GM06990 (cell line): ENCODE measurements around the gene ASF1A.

Source experiments
- DNase-seq: peaks from one replicate; pipeline ENCODE4 v3.0.0-alpha.2; 2011; ENCODE audit not compliant: insufficient read length; ENCODE audit errors: extremely low read depth
- H3K27me3 ChIP-seq: replicated peaks from 2 replicates; pipeline ENCODE4 v1.6.0; 2011; ENCODE audit warnings: low read length; ENCODE audit not compliant: control insufficient read depth, insufficient read depth
- H3K36me3 ChIP-seq: 2 replicates; pipeline ENCODE4 v1.5.1; 2011; ENCODE audit warnings: low read length; ENCODE audit not compliant: control insufficient read depth, insufficient read depth
- H3K4me3 ChIP-seq: replicated peaks from 2 replicates; pipeline ENCODE4 v1.5.1; 2011; ENCODE audit warnings: low read depth, mild to moderate bottlenecking, control low read depth, low read length
- CTCF ChIP-seq: IDR thresholded peaks from 2 replicates; pipeline ENCODE4 v1.5.1; 2011; ENCODE audit warnings: low read length, control low read depth, mild to moderate bottlenecking, inconsistent platforms; ENCODE audit not compliant: insufficient read depth, poor library complexity, severe bottlenecking

ASF1A gene

GRCh38 chr6:118917546-118918328 lies 23.8 kb downstream of the ASF1A start:
- Histone ChIP-seq H3K36me3 (peaks cover 7% of the 10 kb centered on the region), H3K4me3 (no peak overlapping the region), H3K27me3 (no peaks in the 10 kb centered on the region)
- no peak for DNase-seq
- no peak for TF ChIP-seq CTCF

GRCh38 chr6:118918329-118918725 lies 24.4 kb downstream of the ASF1A start:
- Histone ChIP-seq H3K27me3 (no peaks in the 10 kb centered on the region), H3K36me3 (peaks cover 6% of the 10 kb centered on the region), H3K4me3 (no peak overlapping the region)
- no peak for TF ChIP-seq CTCF
- DNase-seq = no peak

DNA sequence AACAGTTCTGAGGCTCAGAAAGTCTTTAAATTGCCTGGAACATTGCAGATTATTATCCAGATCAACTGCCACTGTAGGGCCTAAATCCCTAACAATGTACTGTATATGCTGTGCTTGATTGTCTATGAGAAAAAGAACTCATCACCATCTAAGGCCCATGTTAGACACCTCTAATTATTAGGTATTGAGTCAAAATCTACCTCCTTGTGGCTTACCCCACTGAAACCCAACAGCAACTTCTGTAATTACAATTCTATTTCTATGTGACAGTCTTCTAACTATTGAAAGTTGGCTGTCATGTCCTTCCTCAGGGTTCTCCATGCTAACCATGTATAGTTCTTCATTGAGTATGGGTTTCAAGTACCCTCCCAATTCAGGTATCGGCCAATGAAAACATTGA lies 27.1 kb downstream of the ASF1A start:
- H3K27me3 ChIP-seq = no peaks in the 10 kb centered on the region
- H3K36me3 ChIP-seq = peaks cover 3% of the 10 kb centered on the region
- TF ChIP-seq CTCF = no peak
- no peak for DNase-seq
- H3K4me3 ChIP-seq = no peak overlapping the region

GRCh38 chr6:118923035-118923434 lies 29.1 kb downstream of the ASF1A start:
- peaks cover 3% of the 10 kb centered on the region for H3K36me3 ChIP-seq
- DNase-seq = no peak
- no peaks in the 10 kb centered on the region for H3K27me3 ChIP-seq
- no peak overlapping the region for H3K4me3 ChIP-seq
- TF ChIP-seq CTCF = no peak

- DNase-seq = no peak
- no peak for TF ChIP-seq CTCF
- no peak overlapping the region for H3K4me3 ChIP-seq
- no peaks in the 10 kb centered on the region for H3K27me3 ChIP-seq
- H3K36me3 ChIP-seq = no peaks in the 10 kb centered on the region
Measured at GRCh38 chr6:118930680-118931079, 36.7 kb downstream of the ASF1A start.
